Cerebellar cortex (tissue), 1 donor: Measurements from ENCODE around the gene MAGEA11.
"Not testable (repeated sequence)": the region's sequence is repeated elsewhere in the genome, so short reads cannot be mapped to it uniquely, and the experiment has no call there.

Experiments
- DNase-seq: peaks from one replicate; pipeline ENCODE4 v3.0.0-alpha.2; 2015; ENCODE audit warnings: low spot score

Gene MAGEA11, protein sequence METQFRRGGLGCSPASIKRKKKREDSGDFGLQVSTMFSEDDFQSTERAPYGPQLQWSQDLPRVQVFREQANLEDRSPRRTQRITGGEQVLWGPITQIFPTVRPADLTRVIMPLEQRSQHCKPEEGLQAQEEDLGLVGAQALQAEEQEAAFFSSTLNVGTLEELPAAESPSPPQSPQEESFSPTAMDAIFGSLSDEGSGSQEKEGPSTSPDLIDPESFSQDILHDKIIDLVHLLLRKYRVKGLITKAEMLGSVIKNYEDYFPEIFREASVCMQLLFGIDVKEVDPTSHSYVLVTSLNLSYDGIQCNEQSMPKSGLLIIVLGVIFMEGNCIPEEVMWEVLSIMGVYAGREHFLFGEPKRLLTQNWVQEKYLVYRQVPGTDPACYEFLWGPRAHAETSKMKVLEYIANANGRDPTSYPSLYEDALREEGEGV

DNA sequence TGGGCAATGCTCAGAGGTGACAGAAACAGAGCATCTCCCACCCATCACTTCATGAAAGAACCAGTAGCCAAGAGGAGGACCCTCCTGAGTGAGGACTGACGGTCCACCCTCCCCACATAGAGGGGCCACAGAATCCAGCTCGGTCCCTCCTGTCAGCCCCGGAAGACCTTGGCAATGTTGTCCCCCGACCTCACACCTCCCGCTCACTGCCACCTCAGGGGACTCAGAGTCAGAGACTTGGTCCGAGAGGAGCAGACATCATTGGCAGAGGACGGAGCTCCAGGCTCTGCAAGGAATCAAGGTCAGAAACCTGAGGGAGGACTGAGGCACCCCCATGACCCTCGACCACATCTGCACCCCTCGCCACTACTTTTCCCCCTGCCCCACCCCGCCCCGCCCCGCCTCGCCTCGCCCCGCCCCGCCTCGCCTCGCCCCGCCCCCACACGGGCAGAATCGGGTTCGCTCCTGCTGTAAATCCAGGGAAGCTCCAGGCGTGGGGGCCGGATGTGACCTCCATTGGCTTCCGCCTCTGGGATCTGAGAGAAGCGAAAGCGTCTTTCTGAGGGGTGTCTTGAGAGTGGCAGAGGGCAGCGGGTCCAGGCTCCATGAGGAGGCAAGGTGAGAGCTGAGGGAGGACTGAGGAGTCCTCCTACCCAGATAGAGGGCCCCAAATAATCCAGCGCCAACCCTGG is at the start of gene MAGEA11:
Gene MAGEA11, plus strand, starts transcription at position 516 of the 692 bp plus-strand sequence. CDS start 1,100 bp downstream, outside the sequence.
- DNase-seq: no peak

DNA sequence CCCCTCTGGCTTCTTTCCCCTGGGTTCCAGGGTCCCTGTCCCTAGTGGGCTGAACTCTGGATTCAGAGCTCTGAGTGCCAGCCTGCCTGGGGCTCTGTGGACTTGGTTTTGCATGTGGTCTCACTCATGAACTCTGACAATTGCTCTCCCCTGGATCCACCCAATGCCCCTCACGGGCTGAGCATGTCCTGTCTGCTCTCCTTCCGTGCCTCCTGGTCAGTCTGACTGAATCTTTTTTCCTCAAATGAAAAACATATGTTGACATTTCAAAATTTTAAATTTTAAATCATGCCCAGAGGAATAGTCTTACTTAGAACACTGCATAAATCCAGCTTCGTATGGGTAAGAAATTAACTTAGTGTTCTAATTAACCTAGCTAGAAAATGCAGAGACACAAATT is 36.8 kb upstream of the MAGEA11 start:
- DNase-seq: not testable (repeated sequence)

- not testable (repeated sequence) for DNase-seq
Observed at GRCh38 chrX:149675554-149675953, 36.3 kb upstream of the MAGEA11 start.

DNA sequence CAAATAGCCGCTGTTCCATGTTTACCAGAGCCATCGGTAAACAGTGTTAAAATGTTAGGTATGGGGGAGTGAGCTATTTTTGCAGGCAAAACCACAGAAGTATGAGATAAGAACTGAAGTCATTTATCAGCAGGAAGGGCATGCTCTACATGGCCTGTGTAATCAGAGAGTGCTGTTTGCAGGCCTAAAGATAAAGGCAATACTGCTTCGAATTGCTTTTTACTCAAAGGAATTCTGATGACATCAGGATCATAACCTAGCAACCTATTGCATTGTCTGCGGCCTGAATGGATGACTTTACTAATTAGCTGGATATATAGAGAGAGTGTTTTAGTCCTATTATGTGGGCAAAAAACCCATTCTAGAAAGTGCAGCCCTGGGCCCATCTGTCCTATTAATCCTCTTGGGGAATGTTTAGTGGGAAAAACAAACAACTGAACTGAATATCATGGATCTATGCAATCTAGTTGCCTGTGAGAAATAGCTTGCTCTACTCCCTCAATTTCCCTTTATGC is 32.6 kb upstream of the MAGEA11 start:
- DNase-seq: not testable (repeated sequence)

- DNase-seq: no peak
Observed at GRCh38 chrX:149681182-149681581, 30.7 kb upstream of the MAGEA11 start.

- no peak for DNase-seq
Observed at GRCh38 chrX:149682031-149682430, 29.8 kb upstream of the MAGEA11 start.

DNA sequence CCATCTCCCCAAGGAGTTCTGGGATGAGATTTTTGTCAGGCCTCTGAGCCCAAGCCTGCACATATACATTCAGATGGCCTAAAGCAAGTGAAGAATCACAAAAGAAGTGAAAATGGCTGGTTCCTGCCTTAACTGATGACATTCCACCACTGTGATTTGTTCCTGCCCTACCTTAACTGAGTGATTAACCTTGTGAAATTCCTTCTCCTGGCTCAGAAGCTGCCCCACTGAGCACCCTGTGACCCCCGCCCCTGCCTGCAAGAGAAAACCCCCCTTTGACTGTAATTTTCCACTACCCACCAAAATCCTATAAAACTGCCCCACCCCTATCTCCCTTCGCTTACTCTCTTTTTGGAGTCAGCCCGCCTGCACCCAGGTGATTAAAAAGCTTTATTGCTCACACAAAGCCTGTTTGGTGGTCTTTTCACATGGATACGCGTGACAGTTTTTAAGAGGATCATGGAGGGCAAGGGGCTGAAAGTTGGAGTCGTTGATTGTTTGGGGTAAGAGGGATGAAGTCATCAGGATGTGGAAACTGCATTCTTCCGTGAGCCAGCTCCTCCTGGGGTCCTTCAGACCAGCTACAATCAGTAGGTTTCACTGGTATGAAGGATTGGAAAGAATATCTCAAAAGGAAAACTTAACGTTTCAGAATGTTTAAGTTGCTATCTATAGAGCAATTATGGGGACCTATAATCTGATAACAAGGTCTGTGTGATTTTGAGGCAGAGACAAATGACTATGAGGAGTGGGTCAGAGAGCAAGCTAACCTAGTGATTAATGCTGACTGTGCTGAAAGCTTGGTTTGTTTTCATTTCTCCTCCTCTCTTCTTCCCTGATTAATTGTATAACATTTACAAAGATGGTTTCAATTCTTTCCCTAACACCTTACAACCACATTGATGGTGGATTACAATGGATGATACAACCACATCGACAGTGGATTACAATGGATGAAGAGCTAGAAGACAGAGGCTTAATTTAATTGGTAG is 28.6 kb upstream of the MAGEA11 start:
- no peak for DNase-seq

DNA sequence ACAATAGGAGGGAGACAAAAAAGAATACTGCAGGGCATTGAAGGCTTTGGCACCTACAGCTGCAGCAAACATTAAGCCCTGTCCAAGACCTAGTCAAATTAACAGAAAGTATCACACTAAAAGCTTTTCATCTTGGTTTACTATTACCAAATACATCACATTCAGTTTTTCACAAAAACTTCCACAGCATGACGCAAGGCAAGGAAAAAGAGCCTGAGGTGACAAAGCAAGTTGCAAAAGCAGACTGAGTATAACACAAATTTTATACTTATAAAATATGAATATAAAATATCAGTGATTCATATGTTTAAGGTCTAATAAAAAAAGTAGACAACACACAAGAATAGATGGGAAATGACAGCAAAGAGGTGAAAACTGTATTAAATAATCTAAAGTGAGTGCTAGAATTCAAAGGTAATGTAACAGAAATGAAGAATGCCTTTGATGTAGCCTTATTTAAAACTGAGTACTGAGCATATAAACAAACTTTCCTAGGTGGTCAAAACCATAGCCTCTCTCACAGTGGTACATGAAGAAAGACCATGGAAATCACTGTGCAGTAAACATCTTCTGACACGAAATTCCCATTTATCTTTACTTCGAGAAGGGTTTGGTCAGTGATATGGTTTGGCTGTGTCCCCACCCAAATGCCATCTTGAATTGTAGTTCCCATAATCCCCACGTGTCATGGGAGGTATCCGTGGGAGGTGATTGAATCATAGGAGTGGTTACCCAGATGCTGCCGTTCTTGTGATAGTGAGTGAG is 27.7 kb upstream of the MAGEA11 start:
- DNase-seq: no peak

- no peak for DNase-seq
Observed at GRCh38 chrX:149687991-149688390, 23.9 kb upstream of the MAGEA11 start.

- DNase-seq: no peak
Observed at GRCh38 chrX:149688552-149688951, 23.3 kb upstream of the MAGEA11 start.

DNA sequence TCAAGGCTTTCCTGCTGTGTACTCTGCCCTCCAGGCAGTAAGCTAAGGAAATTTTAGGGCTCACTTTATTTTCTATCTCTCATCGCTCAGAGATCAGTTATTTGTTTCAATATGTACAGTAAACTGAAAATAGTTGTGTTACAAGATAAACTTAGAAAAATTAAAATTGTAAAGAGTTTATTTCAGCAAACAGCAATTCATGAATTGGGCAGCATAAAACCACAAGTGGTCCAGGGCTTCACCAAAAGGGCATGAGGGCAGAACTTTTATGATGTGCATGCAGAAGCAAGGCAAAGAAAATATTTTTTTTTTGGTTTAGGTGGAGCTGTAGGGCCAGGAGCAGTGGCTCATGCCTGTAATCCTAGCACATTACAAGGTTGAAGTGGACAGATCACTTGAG is 20.1 kb upstream of the MAGEA11 start:
- DNase-seq: no peak

- DNase-seq: not testable (repeated sequence)
Observed at GRCh38 chrX:149692686-149693272, 19.1 kb upstream of the MAGEA11 start.

GRCh38 chrX:149699761-149700160 is 12.1 kb upstream of the MAGEA11 start:
- no peak for DNase-seq

- no peak for DNase-seq
Observed at GRCh38 chrX:149704664-149705063, 7.2 kb upstream of the MAGEA11 start.

DNA sequence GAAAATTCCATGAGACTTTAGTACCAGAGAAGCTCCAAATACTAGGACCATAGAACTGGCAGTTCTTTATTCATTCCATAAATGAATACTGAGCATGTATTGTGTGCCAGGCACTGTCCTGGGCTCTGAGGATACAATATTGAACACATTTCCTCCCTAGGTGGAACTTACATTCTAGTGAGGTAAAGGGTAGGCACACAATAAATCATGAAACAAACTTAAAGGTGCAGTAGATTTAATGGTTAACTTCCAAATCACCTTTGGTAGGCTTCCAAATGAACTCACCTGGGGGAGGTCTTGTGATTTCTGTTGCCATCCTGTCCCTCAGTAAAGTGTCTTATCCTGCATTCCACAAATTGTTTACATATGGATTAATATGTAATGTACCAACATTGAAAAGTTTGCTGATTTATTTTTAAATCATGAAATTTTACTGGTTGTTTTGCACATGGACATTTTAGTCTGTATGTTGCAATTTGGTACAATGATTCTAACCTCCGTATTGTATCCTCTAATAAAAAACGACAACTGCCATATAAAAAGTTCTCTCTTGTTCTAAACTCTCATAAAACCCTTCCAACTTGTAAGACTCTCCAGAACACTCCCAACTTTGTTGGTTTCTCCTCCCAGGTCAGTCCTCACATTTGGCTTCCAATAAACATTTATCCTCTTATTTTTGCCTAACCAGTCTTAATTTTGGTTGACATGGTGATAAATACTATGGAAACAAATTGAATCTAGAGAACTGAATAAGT is 4.5 kb upstream of the MAGEA11 start:
- no peak for DNase-seq

GRCh38 chrX:149712831-149713230 is 971 bp downstream of the MAGEA11 start:
- DNase-seq: no peak

DNA sequence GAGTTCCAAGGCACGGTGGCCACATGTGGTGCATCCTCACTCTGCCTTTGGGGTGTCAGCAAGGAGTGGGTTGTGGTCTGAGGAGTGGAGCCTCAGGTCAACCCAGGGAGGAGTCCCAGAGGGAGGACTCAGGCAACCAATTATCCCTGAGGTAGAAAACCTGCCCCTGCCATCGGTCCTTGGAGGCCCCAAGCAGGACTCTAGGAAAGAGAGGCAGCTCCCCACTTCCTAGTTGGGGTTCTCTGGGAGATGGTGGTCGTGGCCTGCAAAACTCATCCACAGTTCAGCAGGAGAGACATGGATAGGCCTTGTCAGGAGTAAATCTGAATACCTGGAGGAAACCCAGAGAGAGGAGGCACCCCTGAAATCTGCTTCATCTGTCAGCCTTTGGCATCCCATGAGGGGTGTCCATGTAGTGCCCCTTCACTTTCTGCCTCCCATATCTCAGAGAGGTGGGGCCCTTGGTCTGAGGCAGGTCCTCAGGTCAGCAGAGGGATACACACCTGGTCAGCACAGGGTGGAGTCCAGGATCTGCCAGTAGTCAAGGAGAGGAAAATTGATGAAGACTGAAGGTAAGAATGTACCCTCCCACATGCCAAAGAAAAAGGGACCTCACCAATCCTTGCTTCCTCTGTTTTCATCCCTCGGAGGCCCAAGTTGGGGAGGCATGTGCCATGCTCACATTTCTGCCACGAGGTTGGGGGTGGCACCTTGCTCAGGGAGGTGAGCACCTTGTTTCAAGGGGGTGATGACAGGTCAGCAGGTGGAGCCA is 1.6 kb downstream of the MAGEA11 start:
- DNase-seq: no peak

- DNase-seq: no peak
Observed at GRCh38 chrX:149715468-149715867, 3.6 kb downstream of the MAGEA11 start.

DNA sequence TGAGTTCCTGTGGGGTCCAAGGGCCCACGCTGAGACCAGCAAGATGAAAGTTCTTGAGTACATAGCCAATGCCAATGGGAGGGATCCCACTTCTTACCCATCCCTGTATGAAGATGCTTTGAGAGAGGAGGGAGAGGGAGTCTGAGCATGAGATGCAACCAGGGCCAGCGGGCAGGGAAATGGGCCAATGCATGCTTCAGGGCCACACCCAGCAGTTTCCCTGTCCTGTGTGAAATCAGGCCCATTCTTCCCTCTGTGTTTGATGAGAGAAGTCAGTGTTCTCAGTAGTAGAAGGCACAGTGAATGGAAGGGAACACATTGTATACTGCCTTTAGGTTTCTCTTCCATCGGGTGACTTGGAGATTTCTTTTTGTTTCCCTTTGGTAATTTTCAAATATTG is 4.8 kb downstream of the MAGEA11 start:
- no peak for DNase-seq
